ENCODE measurements around the gene FEZ2. TPM values are rescaled to one million over a fixed set of nuclear protein-coding genes. Genes with fewer than 3 reads are reported as not detected.

The FEZ2 gene
- total and polyA plus RNA-seq, 2 of the 8 experiments (the other 6 are each of a cell fraction or from before 2014, with no cell fraction given) = 7.5 to 16.4 TPM

DNA sequence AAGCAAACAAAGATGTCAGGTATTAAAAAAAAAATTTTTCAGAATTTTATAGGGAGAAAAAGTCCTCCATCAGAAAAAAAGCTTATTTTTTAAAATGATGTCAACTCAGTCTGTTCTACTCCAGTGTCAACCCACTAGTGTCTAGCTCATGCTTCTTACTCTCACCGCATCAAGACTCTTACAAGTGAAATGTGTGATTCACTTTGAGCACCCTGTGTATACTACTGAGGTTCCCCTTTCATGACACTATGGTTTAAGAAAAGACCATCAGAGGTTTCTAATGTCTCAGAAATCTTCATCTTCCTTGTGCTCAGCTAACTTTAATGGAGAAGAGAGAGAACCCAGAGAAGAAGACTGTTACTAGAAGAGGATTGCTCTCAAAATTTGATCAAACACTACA lies 43.4 kb downstream of the FEZ2 start (continued):
- TF ChIP-seq CEBPB (IDR thresholded peaks at IDR 0.05; ENCODE audit: low read depth, low read length) (no peak), GTF2F1 (IDR thresholded peaks at IDR 0.05; ENCODE audit: borderline replicate concordance, low read depth, low read length) (no peak), RBBP5 (IDR thresholded peaks at IDR 0.05; ENCODE audit: borderline replicate concordance, low read depth, low read length) (no peak), TBP (IDR thresholded peaks at IDR 0.05; ENCODE audit: low read depth, low read length) (no peak), SRF (IDR thresholded peaks at IDR 0.05; ENCODE audit: low read depth, low read length) (no peak)
